H1 (cell line): ENCODE results near the gene OR6K2. TPM values are rescaled to one million over a fixed set of nuclear protein-coding genes. Genes with fewer than 3 reads are reported as not detected.

Experiments used
- CTCF ChIA-PET: fragments of 300-600 bp; sonication (Branson Sonifier 250); formaldehyde crosslinking; loops from one replicate; lab custom pipeline; 2021; ENCODE audit not compliant: partially characterized antibody; lab: Charles Lee
- POLR2A ChIA-PET: fragments of 300-600 bp; sonication (Branson Sonifier 250); formaldehyde crosslinking; loops from one replicate; lab custom pipeline; 2021; ENCODE audit warnings: inconsistent platforms; ENCODE audit not compliant: partially characterized antibody; lab: Charles Lee
- DNase-seq, 2 experiments: peaks; one replicate each; pipeline versions ENCODE4 v3.0.0 to v3.0.0-alpha.2; 2010 to 2022; ENCODE audit warnings: low spot score in 2 of 2, low read depth in 1 of 2, mixed read lengths in 1 of 2
- FAIRE-seq: peaks from 2 replicates; lab custom pipeline; 2011; peaks lifted over from hg19 to GRCh38; lab: Jason Lieb, UNC
- H2AFZ ChIP-seq: 2 replicates; pipeline ENCODE4 v1.8.1; 2012; ENCODE audit warnings: low read length, inconsistent platforms
- H2AK5ac ChIP-seq: 2 replicates; pipeline ENCODE4 v1.6.1; 2013; ENCODE audit warnings: low read depth, low read length
- H2BK120ac ChIP-seq: replicated peaks from 2 replicates; pipeline ENCODE3; 2013; ENCODE audit warnings: low read depth, low read length, inconsistent platforms
- H2BK12ac ChIP-seq: 2 replicates; pipeline ENCODE4 v1.6.1; 2013; ENCODE audit warnings: low read depth, low read length
- H2BK15ac ChIP-seq: 2 replicates; pipeline ENCODE4 v1.6.1; 2013; ENCODE audit warnings: low read length
- H2BK20ac ChIP-seq: 2 replicates; pipeline ENCODE4 v1.6.1; 2013; ENCODE audit warnings: low read length
- H2BK5ac ChIP-seq: 2 replicates; pipeline ENCODE4 v1.6.1; 2013; ENCODE audit warnings: low read depth, low read length
- H3K14ac ChIP-seq: 2 replicates; pipeline ENCODE4 v1.6.1; 2013; ENCODE audit warnings: inconsistent platforms; ENCODE audit not compliant: insufficient read length
- H3K18ac ChIP-seq: 2 replicates; pipeline ENCODE4 v1.6.1; 2013; ENCODE audit warnings: low read length; ENCODE audit errors: extremely low read depth
- H3K23ac ChIP-seq: 2 replicates; pipeline ENCODE4 v1.6.1; 2013; ENCODE audit warnings: inconsistent platforms; ENCODE audit not compliant: insufficient read length
- H3K23me2 ChIP-seq: 2 replicates; pipeline ENCODE4 v1.6.1; 2013; ENCODE audit warnings: low read depth, low read length
- H3K27ac ChIP-seq: 2 replicates; pipeline ENCODE4 v1.6.1; 2011; ENCODE audit warnings: low read depth, low read length, inconsistent platforms
- H3K27me3 ChIP-seq, 4 experiments: replicated peaks in 1 of 4; 1 replicate in 1 of 4; 2 replicates in 3 of 4; pipeline versions ENCODE4 v1.6.1 to v1.8.1; 2011 to 2013; ENCODE audit warnings: low read length in 3 of 4, mild to moderate bottlenecking in 3 of 4, inconsistent platforms in 2 of 4, mixed read lengths in 2 of 4, moderate library complexity in 1 of 4; ENCODE audit not compliant: control insufficient read depth in 3 of 4, insufficient read depth in 3 of 4; ENCODE audit errors: extremely low read depth in 1 of 4
- H3K36me3 ChIP-seq, 4 experiments: 2 replicates each; pipeline versions ENCODE4 v1.6.1 to v1.8.1; 2011 to 2013; ENCODE audit warnings: mild to moderate bottlenecking in 4 of 4, low read length in 3 of 4, moderate library complexity in 2 of 4, control low read depth in 1 of 4, inconsistent platforms in 1 of 4; ENCODE audit not compliant: insufficient read depth in 4 of 4, control insufficient read depth in 2 of 4
- H3K4ac ChIP-seq: replicated peaks from 2 replicates; pipeline ENCODE3; 2013; ENCODE audit warnings: low read length, low read depth, mixed read lengths, inconsistent platforms; ENCODE audit not compliant: insufficient read length
- H3K4me1 ChIP-seq, 4 experiments: replicated peaks in 1 of 4; 1 replicate in 1 of 4; 2 replicates in 3 of 4; pipeline versions ENCODE4 v1.6.1 to v1.8.1; 2011 to 2013; ENCODE audit warnings: low read length in 3 of 4, inconsistent platforms in 2 of 4, mixed read lengths in 1 of 4; ENCODE audit not compliant: insufficient read depth in 4 of 4, control insufficient read depth in 3 of 4
- H3K4me2 ChIP-seq, 2 experiments: 2 replicates each; pipeline versions ENCODE4 v1.6.1 to v1.8.1; 2011 to 2013; ENCODE audit warnings: low read depth in 2 of 2, low read length in 2 of 2, control low read depth in 1 of 2, inconsistent platforms in 1 of 2, mild to moderate bottlenecking in 1 of 2; ENCODE audit not compliant: insufficient read depth in 1 of 2
- H3K4me3 ChIP-seq, 4 experiments: fragments of 200-600, 300-600 bp in 1 of 4; sonication (generic), shearing (Covaris generic), sonication (Bioruptor Twin) in 1 of 4; 2 replicates each; pipeline versions ENCODE4 v1.5.1 to v1.8.1; 2011 to 2016; ENCODE audit warnings: low read length in 4 of 4, low read depth in 3 of 4, control low read depth in 2 of 4, inconsistent platforms in 2 of 4, mild to moderate bottlenecking in 2 of 4, mixed read lengths in 1 of 4, moderate library complexity in 1 of 4; ENCODE audit not compliant: insufficient read depth in 2 of 4; ENCODE audit errors: extremely low read depth in 1 of 4
- H3K56ac ChIP-seq: replicated peaks from 2 replicates; pipeline ENCODE3; 2013; ENCODE audit warnings: low read depth, mild to moderate bottlenecking, mixed read lengths, low read length, inconsistent platforms; ENCODE audit not compliant: insufficient read length
- H3K79me1 ChIP-seq: 2 replicates; pipeline ENCODE4 v1.6.1; 2013; ENCODE audit warnings: low read depth, low read length, control low read depth
- H3K79me2 ChIP-seq, 2 experiments: 2 replicates each; pipeline versions ENCODE4 v1.6.1 to v1.8.1; 2012 to 2013; ENCODE audit warnings: low read length in 2 of 2, mild to moderate bottlenecking in 2 of 2, inconsistent platforms in 1 of 2; ENCODE audit not compliant: insufficient read depth in 2 of 2, control insufficient read depth in 1 of 2
- H3K9ac ChIP-seq, 4 experiments: replicated peaks in 1 of 4; 1 replicate in 1 of 4; 2 replicates in 3 of 4; pipeline versions ENCODE4 v1.6.1 to v1.8.1; 2011 to 2013; ENCODE audit warnings: low read depth in 3 of 4, low read length in 3 of 4, control low read depth in 2 of 4, mild to moderate bottlenecking in 2 of 4, moderate library complexity in 2 of 4, inconsistent platforms in 1 of 4; ENCODE audit errors: extremely low read depth in 1 of 4
- H3K9me3 ChIP-seq, 2 experiments: 2 replicates each; pipeline versions ENCODE4 v1.6.1 to v1.8.1; 2012 to 2013; ENCODE audit warnings: mild to moderate bottlenecking in 2 of 2, moderate library complexity in 2 of 2, control low read depth in 1 of 2, inconsistent platforms in 1 of 2, low read depth in 1 of 2, low read length in 1 of 2, mixed read lengths in 1 of 2; ENCODE audit not compliant: insufficient read depth in 2 of 2
- H4K20me1 ChIP-seq, 2 experiments: replicated peaks in 1 of 2; 2 replicates each; pipeline versions ENCODE3 to v1.8.1; 2011 to 2013; ENCODE audit warnings: inconsistent platforms in 2 of 2, low read length in 2 of 2, mild to moderate bottlenecking in 1 of 2; ENCODE audit not compliant: insufficient read depth in 2 of 2, control insufficient read depth in 1 of 2
- H4K5ac ChIP-seq: 2 replicates; pipeline ENCODE4 v1.6.1; 2013; ENCODE audit warnings: low read length, low read depth, mixed read lengths, inconsistent platforms; ENCODE audit not compliant: insufficient read length
- H4K8ac ChIP-seq: 2 replicates; pipeline ENCODE4 v1.8.0; 2013; ENCODE audit warnings: mild to moderate bottlenecking, moderate library complexity, low read length, inconsistent platforms; ENCODE audit not compliant: insufficient read depth; ENCODE audit errors: extremely low read depth
- H4K91ac ChIP-seq: replicated peaks from 2 replicates; pipeline ENCODE3; 2013; ENCODE audit warnings: low read length, mixed read lengths, inconsistent platforms; ENCODE audit not compliant: insufficient read length
- CTBP2 ChIP-seq: IDR thresholded peaks from 2 replicates; pipeline ENCODE4 v1.7.0; 2011; ENCODE audit warnings: borderline replicate concordance, mild to moderate bottlenecking, moderate library complexity, mixed read lengths, low read length; ENCODE audit not compliant: insufficient read depth, insufficient read length
- RBBP5 ChIP-seq: IDR thresholded peaks from 2 replicates; pipeline ENCODE4 v1.7.1; 2012; ENCODE audit warnings: low read depth, mild to moderate bottlenecking, inconsistent platforms, low read length, moderate library complexity, borderline replicate concordance
- RXRA ChIP-seq: IDR thresholded peaks from 2 replicates; pipeline ENCODE4 v1.6.1; 2011; ENCODE audit warnings: low read depth, mild to moderate bottlenecking, low read length, moderate library complexity; ENCODE audit not compliant: insufficient read depth
- TAF7 ChIP-seq: optimal IDR thresholded peaks from 2 replicates; pipeline ENCODE3; 2011; ENCODE audit warnings: low read depth, mild to moderate bottlenecking, inconsistent platforms, low read length, moderate library complexity, borderline replicate concordance
- WGBS, 2 experiments: shearing (Covaris generic) in 1 of 2; methylation state at CpG; one replicate each; pipeline versions ENCODE4 v1.1.6 to v1.1.7; 2013 to 2015; ENCODE audit warnings: low lambda C conversion rate in 2 of 2, mixed read lengths in 2 of 2, inconsistent platforms in 1 of 2, low coverage in 1 of 2, missing lambda C conversion rate in 1 of 2; ENCODE audit not compliant: insufficient replicate concordance in 2 of 2, insufficient coverage in 1 of 2, insufficient read length in 1 of 2; ENCODE audit errors: extremely low coverage in 1 of 2, missing lambda C conversion rate in 1 of 2; 5-methylcytosine and 5-hydroxymethylcytosine counted together
- polyA plus RNA-seq, 7 experiments: library from polyadenylated mRNA; depleted of rRNA in 3 of 7; stranded (reverse) in 5 of 7; unstranded in 2 of 7; fragments of >200 nt in 5 of 7; fragments of 200-250 nt in 2 of 7; gene quantifications; 1 replicate in 5 of 7; 2 replicates in 1 of 7; 4 replicates in 1 of 7; pipeline versions ENCODE4 v1.2.1 to v1.2.3, GENCODE V29; 2011 to 2013; ENCODE audit warnings: missing spikeins in 2 of 7, mixed read lengths in 2 of 7
- total RNA-seq: library from RNA; stranded (reverse); fragmentation: NEBNext Ultra II Directional; extraction: Animal tissue kit (Norgen Biotek cat#: 25700); gene quantifications from 2 replicates; pipeline ENCODE4 v1.2.1, GENCODE V29; 2021

Gene OR6K2
- total and polyA plus RNA-seq, 2 of the 8 experiments (the other 6 are each of a cell fraction or from before 2014, with no cell fraction given): not detected

DNA sequence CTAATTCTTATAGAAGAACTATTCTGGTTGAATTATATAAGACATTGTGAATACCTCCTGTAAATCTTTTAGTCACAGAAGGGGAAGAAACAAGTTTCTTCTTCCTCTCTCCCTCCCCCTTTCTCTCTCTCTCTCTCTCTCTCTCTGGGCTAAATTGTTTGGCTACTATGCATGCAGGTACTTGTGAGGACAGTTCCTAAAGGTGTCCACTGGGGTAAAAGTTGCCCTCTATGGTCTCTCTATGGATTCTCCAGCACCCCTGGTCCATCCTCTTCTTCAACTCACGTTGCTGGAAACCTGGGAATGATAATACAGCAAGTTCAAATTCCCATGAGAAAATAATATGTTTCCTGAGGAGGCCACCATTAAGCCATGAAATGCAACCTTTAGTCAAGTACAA lies 14.3 kb upstream of the OR6K2 start:
- no peak for DNase-seq

More for the DNA sequence above, 14.3 kb upstream of the OR6K2 start:
- H2BK5ac ChIP-seq: no peak overlapping the region
- FAIRE-seq: no peak
- no peak for TF ChIP-seq TAF7
- TF ChIP-seq RXRA: no peak
- no peak for TF ChIP-seq CTBP2
- TF ChIP-seq RBBP5: no peak
- H3K18ac ChIP-seq: no peak overlapping the region
- H4K5ac ChIP-seq: no peak overlapping the region
- no peak overlapping the region for H3K56ac ChIP-seq
- no peak overlapping the region for H2BK120ac ChIP-seq
- H4K91ac ChIP-seq: no peak overlapping the region
- H3K36me3 ChIP-seq: no peaks in the 10 kb centered on the region
- WGBS, 2 experiments: 76% methylated on average over 1 of the region's 1 CpG; no CpG with 5 or more reads in 1 of the 2 experiments
- H3K4me3 ChIP-seq: no peak overlapping the region
- POLR2A ChIA-PET: no interaction called here
- CTCF ChIA-PET: no interaction called here
- no peaks in the 10 kb centered on the region for H3K79me1 ChIP-seq
- H3K27ac ChIP-seq: no peak overlapping the region
- H3K9ac ChIP-seq: no peak overlapping the region
- no peak overlapping the region for H4K8ac ChIP-seq
- H3K14ac ChIP-seq: no peak overlapping the region
- H2BK12ac ChIP-seq: no peak overlapping the region
- H3K23me2 ChIP-seq: no peaks in the 10 kb centered on the region
- no peak overlapping the region for H3K23ac ChIP-seq
- no peak overlapping the region for H3K4ac ChIP-seq
- H3K79me2 ChIP-seq: no peaks in the 10 kb centered on the region
- H2BK15ac ChIP-seq: no peak overlapping the region
- no peaks in the 10 kb centered on the region for H4K20me1 ChIP-seq
- H3K27me3 ChIP-seq: no peaks in the 10 kb centered on the region
- H2BK20ac ChIP-seq: no peak overlapping the region
- H2AK5ac ChIP-seq: no peak overlapping the region
- no peaks in the 10 kb centered on the region for H3K9me3 ChIP-seq
- H2AFZ ChIP-seq: no peak overlapping the region
- no peaks in the 10 kb centered on the region for H3K4me1 ChIP-seq
- no peak overlapping the region for H3K4me2 ChIP-seq
